ENCODE results near the gene KLRF1.
A peak's percentile ranks its signal among the peaks of the same experiment; 100 is the strongest.

KLRF1 gene

GRCh38 chr12:9867531-9867930, 40.2 kb downstream of the KLRF1 start:
- H3K4me3 ChIP-seq (ENCODE audit: low read depth, low read length): no peak overlapping the region
- TF ChIP-seq CTCF (IDR thresholded peaks at IDR 0.05; ENCODE audit: low read depth, low read length) (no peak), POLR2A (IDR thresholded peaks at IDR 0.05; ENCODE audit: extremely low read depth, insufficient read length) (no peak), MAX (IDR thresholded peaks at IDR 0.05; ENCODE audit: low read depth, low read length) (no peak), MYC (IDR thresholded peaks at IDR 0.05; ENCODE audit: low read depth, low read length) (no peak)
- DNase-seq (ENCODE audit: low read depth): no peak

- no peak for DNase-seq (ENCODE audit: low read depth)
- TF ChIP-seq MYC (IDR thresholded peaks at IDR 0.05; ENCODE audit: low read depth, low read length) (no peak), POLR2A (IDR thresholded peaks at IDR 0.05; ENCODE audit: extremely low read depth, insufficient read length) (no peak), MAX (IDR thresholded peaks at IDR 0.05; ENCODE audit: low read depth, low read length) (no peak), CTCF (IDR thresholded peaks at IDR 0.05; ENCODE audit: low read depth, low read length) (no peak)
- peak overlapping the region; percentile 91 for H3K4me3 ChIP-seq (ENCODE audit: low read depth, low read length)
Observed at GRCh38 chr12:9868311-9868801, 41.1 kb downstream of the KLRF1 start.

- H3K4me3 ChIP-seq (ENCODE audit: low read depth, low read length): peak overlapping the region; percentile 91
- no peak for DNase-seq (ENCODE audit: low read depth)
- no peak for TF ChIP-seq MYC (IDR thresholded peaks at IDR 0.05; ENCODE audit: low read depth, low read length)
- no peak for TF ChIP-seq MAX (IDR thresholded peaks at IDR 0.05; ENCODE audit: low read depth, low read length)
- no peak for TF ChIP-seq CTCF (IDR thresholded peaks at IDR 0.05; ENCODE audit: low read depth, low read length)
- no peak for TF ChIP-seq POLR2A (IDR thresholded peaks at IDR 0.05; ENCODE audit: extremely low read depth, insufficient read length)
Observed at GRCh38 chr12:9868951-9869306, 41.6 kb downstream of the KLRF1 start.

- peak within 1 kb of the TSS; percentile 91 for H3K4me3 ChIP-seq (ENCODE audit: low read depth, low read length)
- TF ChIP-seq MAX (IDR thresholded peaks at IDR 0.05; ENCODE audit: low read depth, low read length) (0 out of 2 replicates have a peak, but pooled peaks have one; percentile 29), POLR2A (IDR thresholded peaks at IDR 0.05; ENCODE audit: extremely low read depth, insufficient read length) (peak; percentile 15), MYC (IDR thresholded peaks at IDR 0.05; ENCODE audit: low read depth, low read length) (peak; percentile 42; the same call in 1 of the 2 replicates), CTCF (IDR thresholded peaks at IDR 0.05; ENCODE audit: low read depth, low read length) (no peak)
- DNase-seq (ENCODE audit: low read depth): peak; percentile 63
Observed at GRCh38 chr12:9869307-9870161, 42.3 kb downstream of the KLRF1 start, which contains the start of gene CLEC2B. Gene CLEC2B, minus strand, starts transcription at chr12:9869354.

GRCh38 chr12:9870286-9870866, 43.1 kb downstream of the KLRF1 start:
- H3K4me3 ChIP-seq (ENCODE audit: low read depth, low read length): peak overlapping the region; percentile 91
- TF ChIP-seq MYC (IDR thresholded peaks at IDR 0.05; ENCODE audit: low read depth, low read length): no peak
- peak; percentile 24 for DNase-seq (ENCODE audit: low read depth)

GRCh38 chr12:9872162-9872561, 44.9 kb downstream of the KLRF1 start:
- no peak for DNase-seq (ENCODE audit: low read depth)
- TF ChIP-seq POLR2A (IDR thresholded peaks at IDR 0.05; ENCODE audit: extremely low read depth, insufficient read length): no peak
- TF ChIP-seq MYC (IDR thresholded peaks at IDR 0.05; ENCODE audit: low read depth, low read length): no peak
- no peak for TF ChIP-seq MAX (IDR thresholded peaks at IDR 0.05; ENCODE audit: low read depth, low read length)
- H3K4me3 ChIP-seq (ENCODE audit: low read depth, low read length): no peak overlapping the region
